LoVo (cell line): Measurements from ENCODE around the gene ELANE.

Experiments
- DNase-seq: peaks from one replicate; pipeline ENCODE4 v3.0.0-alpha.2; 2016; ENCODE audit warnings: low spot score

ELANE gene

GRCh38 chr19:852136-853013, at the start of gene ELANE:
TSS of gene ELANE (plus strand) at chr19:852303. CDS start at chr19:852329, 26 bp downstream.
- DNase-seq, result no peak

GRCh38 chr19:802498-803098, 49.5 kb upstream of the ELANE start:
- DNase-seq, result no peak

GRCh38 chr19:803099-803561, 49.0 kb upstream of the ELANE start:
- no peak for DNase-seq

- DNase-seq, result no peak
These were observed 48.3 kb upstream of the ELANE start for GRCh38 chr19:803686-804418.

GRCh38 chr19:804419-805165, 47.5 kb upstream of the ELANE start:
- DNase-seq, result no peak

- DNase-seq, result no peak
These were observed 46.9 kb upstream of the ELANE start for GRCh38 chr19:805166-805551.

GRCh38 chr19:805600-806550, 46.2 kb upstream of the ELANE start:
- no peak for DNase-seq

GRCh38 chr19:806815-807421, 45.2 kb upstream of the ELANE start:
- no peak for DNase-seq

GRCh38 chr19:807627-808422, 44.3 kb upstream of the ELANE start:
- no peak for DNase-seq

GRCh38 chr19:808423-808775, 43.7 kb upstream of the ELANE start:
- DNase-seq, result no peak

GRCh38 chr19:810077-810855, 41.8 kb upstream of the ELANE start:
- DNase-seq, result no peak

GRCh38 chr19:810883-811489, 41.1 kb upstream of the ELANE start:
- no peak for DNase-seq

- DNase-seq, result no peak
These were observed 40.5 kb upstream of the ELANE start for GRCh38 chr19:811506-812048.

- DNase-seq, result no peak
These were observed 39.9 kb upstream of the ELANE start for GRCh38 chr19:812049-812746.

GRCh38 chr19:812747-813218, 39.3 kb upstream of the ELANE start:
- DNase-seq, result no peak

- no peak for DNase-seq
These were observed 38.6 kb upstream of the ELANE start for GRCh38 chr19:813219-814151.
